22Rv1 (cell line): Measurements from ENCODE around the gene ZDHHC11B.
"Not testable (repeated sequence)": the region's sequence is repeated elsewhere in the genome, so short reads cannot be mapped to it uniquely, and the experiment has no call there.

Experiments used
- CTCF ChIP-seq: fragments of 450-650 bp; IDR thresholded peaks from 2 replicates; pipeline ENCODE4 v1.5.1; 2017; ENCODE audit warnings: mild to moderate bottlenecking
- ZFX ChIP-seq: fragments of 450-650 bp; IDR thresholded peaks from 2 replicates; pipeline ENCODE4 v1.6.1; 2017; ENCODE audit warnings: antibody characterized with exemption, borderline replicate concordance

GRCh38 chr5:748011-748980, 36.2 kb downstream of the ZDHHC11B start:
- not testable (repeated sequence) for TF ChIP-seq CTCF, ZFX
